HepG2 (cell line): ENCODE data around the gene FBLN5. TPM values are rescaled to one million over a fixed set of nuclear protein-coding genes. Genes with fewer than 3 reads are reported as not detected.

Experiments used
- ATAC-seq: fragments of 200-7000 bp; cut with Tn5 transposase; 3 replicates; pipeline ENCODE4 v1.9.1; 2020; ENCODE audit warnings: mild to moderate bottlenecking, moderate library complexity
- BruUV-seq: library from RNA; stranded (reverse); fragments of 400-500 nt; replicated peaks from 2 replicates; lab custom pipeline; 2021; lab: Mats Ljungman, UMichigan
- CTCF ChIA-PET: fragments of 300-600 bp; formaldehyde crosslinking; extraction: SDS; loops from one replicate; lab custom pipeline; 2021; ENCODE audit warnings: low total read pairs, inconsistent platforms, low intra/inter-chr PET ratio; lab: Yijun Ruan, JAX
- POLR2A ChIA-PET: fragments of 350-600 bp; sonication (Branson Sonifier 250); formaldehyde crosslinking; loops from one replicate; lab custom pipeline; 2020; ENCODE audit warnings: antibody characterized with exemption, inconsistent platforms; lab: Yijun Ruan, JAX
- DNase-seq: peaks from one replicate; pipeline ENCODE4 v3.0.0-alpha.2; 2015; ENCODE audit warnings: low spot score
- FAIRE-seq: peaks from 3 replicates; lab custom pipeline; 2011; peaks lifted over from hg19 to GRCh38; lab: Jason Lieb, UNC
- H2AFZ ChIP-seq: one replicate; pipeline ENCODE4 v1.6.1; 2011; ENCODE audit warnings: low read length, inconsistent platforms
- H3K27ac ChIP-seq: fragments of 300-600 bp; 3 replicates; pipeline ENCODE4 v1.8.0; 2011; ENCODE audit warnings: mixed run types, mild to moderate bottlenecking, mixed read lengths, low read length, inconsistent platforms; ENCODE audit not compliant: insufficient read depth; ENCODE audit errors: extremely low read length
- H3K27me3 ChIP-seq, 2 experiments: fragments of 200-600 bp in 1 of 2; 2 replicates in 1 of 2; 3 replicates in 1 of 2; pipeline versions ENCODE4 v1.6.0 to v1.8.0; 2011; ENCODE audit warnings: low read length in 2 of 2, mild to moderate bottlenecking in 2 of 2, moderate library complexity in 2 of 2, inconsistent platforms in 1 of 2; ENCODE audit not compliant: insufficient read depth in 2 of 2, control insufficient read depth in 1 of 2
- H3K36me3 ChIP-seq, 2 experiments: fragments of 200-600 bp in 1 of 2; replicated peaks in 1 of 2; 2 replicates in 1 of 2; 3 replicates in 1 of 2; pipeline versions ENCODE4 v1.5.1 to v1.8.0; 2011; ENCODE audit warnings: low read length in 2 of 2, inconsistent platforms in 1 of 2; ENCODE audit not compliant: insufficient read depth in 2 of 2, control insufficient read depth in 1 of 2
- H3K4me1 ChIP-seq: 2 replicates; pipeline ENCODE4 v1.5.1; 2012; ENCODE audit warnings: low read length, inconsistent platforms; ENCODE audit not compliant: insufficient read depth
- H3K4me2 ChIP-seq: 2 replicates; pipeline ENCODE4 v1.6.0; 2011; ENCODE audit warnings: low read depth, low read length, inconsistent platforms
- H3K4me3 ChIP-seq, 3 experiments: fragments of 200-600 bp in 1 of 3; sonication (generic), shearing (Covaris generic) in 1 of 3; replicated peaks in 1 of 3; 2 replicates each; pipeline ENCODE4 v1.5.1; 2011 to 2016; ENCODE audit warnings: low read length in 3 of 3, inconsistent platforms in 2 of 3, low read depth in 2 of 3, mild to moderate bottlenecking in 2 of 3, control low read depth in 1 of 3, mixed read lengths in 1 of 3; ENCODE audit not compliant: insufficient read depth in 1 of 3
- H3K79me2 ChIP-seq: one replicate; pipeline ENCODE4 v1.6.1; 2011; ENCODE audit warnings: low read length, inconsistent platforms; ENCODE audit not compliant: insufficient read depth
- H3K9ac ChIP-seq: 2 replicates; pipeline ENCODE4 v1.6.0; 2011; ENCODE audit warnings: mild to moderate bottlenecking, low read depth, low read length, inconsistent platforms; ENCODE audit not compliant: insufficient read depth
- H3K9me3 ChIP-seq: 2 replicates; pipeline ENCODE4 v1.5.1; 2012; ENCODE audit warnings: mild to moderate bottlenecking, low read length
- H4K20me1 ChIP-seq: 2 replicates; pipeline ENCODE4 v1.6.0; 2011; ENCODE audit warnings: inconsistent platforms, mild to moderate bottlenecking, low read length, moderate library complexity; ENCODE audit not compliant: insufficient read depth
- ARNT2 ChIP-seq: sonication (generic); formaldehyde crosslinking; IDR thresholded peaks from 2 replicates; pipeline ENCODE4 v1.8.0; 2022; ENCODE audit warnings: mild to moderate bottlenecking, low read depth, missing genetic modification reagents, moderate library complexity
- ATM ChIP-seq: fragments of 450-650 bp; IDR thresholded peaks from 2 replicates; pipeline ENCODE4 v1.7.1; 2017; ENCODE audit warnings: mild to moderate bottlenecking, borderline replicate concordance
- CBX2 ChIP-seq, 2 experiments: fragments of 200-600 bp in 1 of 2; sonication (generic); formaldehyde crosslinking in 1 of 2; IDR thresholded peaks; 2 replicates each; pipeline versions ENCODE4 v1.7.0 to v1.8.1; 2018 to 2022; ENCODE audit warnings: low read depth in 2 of 2, low read length in 1 of 2, mild to moderate bottlenecking in 1 of 2, missing genetic modification reagents in 1 of 2
- CHD4 ChIP-seq: fragments of 200-600 bp; sonication (generic); IDR thresholded peaks from 2 replicates; pipeline ENCODE4 v1.7.0; 2017; ENCODE audit warnings: mild to moderate bottlenecking, low read length, borderline replicate concordance
- CREBL2 ChIP-seq: sonication (generic); formaldehyde crosslinking; IDR thresholded peaks from 2 replicates; pipeline ENCODE4 v1.8.1; 2023; ENCODE audit warnings: missing genetic modification reagents, mild to moderate bottlenecking, borderline replicate concordance
- EP300 ChIP-seq, 3 experiments: sonication (generic) in 1 of 3; formaldehyde crosslinking in 1 of 3; IDR thresholded peaks; 2 replicates each; pipeline versions ENCODE4 v1.5.1 to v1.6.1; 2011 to 2020; ENCODE audit warnings: low read depth in 2 of 3, low read length in 2 of 3, borderline replicate concordance in 1 of 3, improper control_type of control experiment in 1 of 3, mild to moderate bottlenecking in 1 of 3, missing genetic modification reagents in 1 of 3, moderate library complexity in 1 of 3
- FIP1L1 ChIP-seq: fragments of 200-400 bp; formaldehyde crosslinking; IDR thresholded peaks from 2 replicates; pipeline ENCODE4 v1.6.1; 2018; ENCODE audit warnings: low read depth, mild to moderate bottlenecking, low read length, moderate library complexity, borderline replicate concordance; ENCODE audit not compliant: insufficient read depth
- FOXA3 ChIP-seq: IDR thresholded peaks from 2 replicates; pipeline ENCODE4 v1.6.1; 2016; ENCODE audit warnings: missing genetic modification reagents, missing compliant biosample characterization
- RARA ChIP-seq: IDR thresholded peaks from 2 replicates; pipeline ENCODE4 v1.6.1; 2016; ENCODE audit warnings: missing genetic modification reagents, missing compliant biosample characterization
- REPIN1 ChIP-seq: sonication (generic); formaldehyde crosslinking; IDR thresholded peaks from 2 replicates; pipeline ENCODE4 v1.8.0; 2022; ENCODE audit warnings: missing genetic modification reagents, low read depth, mild to moderate bottlenecking, borderline replicate concordance
- SOX13 ChIP-seq, 3 experiments: fragments of 450-650 bp in 1 of 3; sonication (generic) in 1 of 3; formaldehyde crosslinking in 1 of 3; IDR thresholded peaks in 2 of 3; conservative IDR thresholded peaks in 1 of 3; 2 replicates each; pipeline versions ENCODE4 v1.5.0 to v1.6.1; 2016 to 2020; ENCODE audit warnings: antibody characterized with exemption in 1 of 3, mild to moderate bottlenecking in 1 of 3, missing compliant biosample characterization in 1 of 3, missing genetic modification reagents in 1 of 3, moderate library complexity in 1 of 3
- SUZ12 ChIP-seq: fragments of 150-350 bp; IDR thresholded peaks from 2 replicates; pipeline ENCODE4 v1.6.1; 2014; ENCODE audit warnings: low read depth, low read length
- THAP9 ChIP-seq: sonication (generic); formaldehyde crosslinking; IDR thresholded peaks from 2 replicates; pipeline ENCODE4; 2020; ENCODE audit warnings: missing genetic modification reagents, mild to moderate bottlenecking, borderline replicate concordance
- WIZ ChIP-seq: sonication (generic); formaldehyde crosslinking; IDR thresholded peaks from 2 replicates; pipeline ENCODE4 v1.5.1; 2020; ENCODE audit warnings: mild to moderate bottlenecking, missing genetic modification reagents
- ZFY ChIP-seq: sonication (generic); formaldehyde crosslinking; IDR thresholded peaks from 2 replicates; pipeline ENCODE4 v1.4.0; 2020; ENCODE audit warnings: missing genetic modification reagents
- ZNF251 ChIP-seq: sonication (generic); formaldehyde crosslinking; IDR thresholded peaks from 2 replicates; pipeline ENCODE4 v1.9.0; 2021; ENCODE audit warnings: mild to moderate bottlenecking, missing genetic modification reagents
- ZNF44 ChIP-seq: sonication (generic); formaldehyde crosslinking; IDR thresholded peaks from 2 replicates; pipeline ENCODE4 v1.5.1; 2020; ENCODE audit warnings: mild to moderate bottlenecking, missing genetic modification reagents
- ZNF446 ChIP-seq: sonication (generic); formaldehyde crosslinking; IDR thresholded peaks from 2 replicates; pipeline ENCODE4 v1.5.0; 2020; ENCODE audit warnings: mild to moderate bottlenecking, missing genetic modification reagents
- ZNF605 ChIP-seq: sonication (generic); formaldehyde crosslinking; IDR thresholded peaks from 2 replicates; pipeline ENCODE4 v1.8.0; 2022; ENCODE audit warnings: mild to moderate bottlenecking, missing genetic modification reagents
- ZNF713 ChIP-seq: sonication (generic); formaldehyde crosslinking; IDR thresholded peaks from 2 replicates; pipeline ENCODE4 v1.4.0; 2020; ENCODE audit warnings: mild to moderate bottlenecking, missing genetic modification reagents
- WGBS: methylation state at CpG from one replicate; pipeline ENCODE4 v1.1.6; 2017; ENCODE audit warnings: low lambda C conversion rate; 5-methylcytosine and 5-hydroxymethylcytosine counted together
- in situ Hi-C: cut with HindIII; loops from 2 replicates; pipeline ENCODE4 v1.10.0; 2017; ENCODE audit warnings: low pct_unique_long_range_greater_than_20kb; ENCODE audit not compliant: extremely low pct_ligation_motif_present
- intact Hi-C: fragments of 100-400 bp; cut with micrococcal nuclease; formaldehyde crosslinking; loops from one replicate; pipeline ENCODE4 v1.10.0; 2022; ENCODE audit not compliant: unreplicated experiment
- polyA plus RNA-seq, 8 experiments: library from polyadenylated mRNA; depleted of rRNA in 3 of 8; stranded (reverse) in 7 of 8; unstranded in 1 of 8; fragments of >200 nt; fragmentation: Illumina TruSeq in 4 of 8; extraction: Trizol in 4 of 8; gene quantifications; 2 replicates each; pipeline versions ENCODE4 v1.2.1 to v1.2.3, GENCODE V29; 2011 to 2016; ENCODE audit warnings: low read depth in 4 of 8, missing spikeins in 1 of 8, mixed read lengths in 1 of 8; ENCODE audit not compliant: insufficient read depth in 1 of 8
- total RNA-seq, 5 experiments: library from RNA; depleted of rRNA; stranded (reverse); fragments of >200 nt; fragmentation: Illumina TruSeq; extraction: Trizol; gene quantifications; 2 replicates each; pipeline ENCODE4 v1.2.3, GENCODE V29; 2016; ENCODE audit warnings: low read depth in 1 of 5

Gene FBLN5
- total and polyA plus RNA-seq, 2 of the 13 experiments (the other 11 are each of a cell fraction or from before 2014, with no cell fraction given) = 0.38 to 0.77 TPM

- Histone ChIP-seq H3K27ac (no peak within 1 kb of the TSS), H3K36me3 (no peaks in the 10 kb centered on the region), H3K9ac (no peak within 1 kb of the TSS)
- FAIRE-seq (no peak), ATAC-seq (no peak)
- TF ChIP-seq RARA (CRISPR knock-in tag) (no peak), WIZ (CRISPR knock-in tag) (no peak), FOXA3 (CRISPR knock-in tag) (no peak), CREBL2 (CRISPR knock-in tag) (no peak), ZFY (no peak), EP300 (IDR thresholded peaks at IDR 0.05; ENCODE audit: low read depth in 2 of 2, low read length in 2 of 2) (no peak), EP300 (CRISPR knock-in tag; IDR thresholded peaks at IDR 0.05; ENCODE audit: borderline replicate concordance) (no peak), ZNF446 (CRISPR knock-in tag) (no peak), ARNT2 (CRISPR knock-in tag) (no peak), THAP9 (CRISPR knock-in tag) (no peak), ZNF44 (CRISPR knock-in tag) (no peak), FIP1L1 (no peak), REPIN1 (CRISPR knock-in tag) (no peak), ZNF605 (CRISPR knock-in tag) (no peak), CBX2 (IDR thresholded peaks at IDR 0.05; ENCODE audit: low read depth, low read length) (no peak), CBX2 (CRISPR knock-in tag; IDR thresholded peaks at IDR 0.05; ENCODE audit: low read depth) (no peak), ATM (no peak), SUZ12 (no peak), SOX13 (IDR thresholded peaks at IDR 0.05) (no peak), SOX13 (CRISPR knock-in tag; conservative IDR thresholded peaks at IDR 0.05 in 1 of 2, IDR thresholded peaks at IDR 0.05 in 1 of 2) (no peak), ZNF713 (CRISPR knock-in tag) (no peak), CHD4 (no peak), ZNF251 (CRISPR knock-in tag) (no peak)
- TF ChIP-seq, all 625 proteins: peak for 0
- no peak within 1 kb of the TSS for H3K4me2 ChIP-seq
- H4K20me1 ChIP-seq = no peaks in the 10 kb centered on the region
- H2AFZ ChIP-seq = no peak within 1 kb of the TSS
- POLR2A ChIA-PET = no interaction called here
- intact Hi-C loops (no loop called here), in situ Hi-C loops (no loop called here)
- no peaks in the 10 kb centered on the region for H3K9me3 ChIP-seq
- peaks cover 20% of the 10 kb centered on the region for H3K4me1 ChIP-seq
- no peaks in the 10 kb centered on the region for H3K79me2 ChIP-seq
- BruUV-seq = no TSS peak
- no peak for DNase-seq
- H3K27me3 ChIP-seq = peaks cover 4 to 8% of the 10 kb centered on the region in 2 experiments; a peak in 2 of 5 replicates
- WGBS = 59% methylated on average over 7 of the region's 10 CpGs
- H3K4me3 ChIP-seq = no peak within 1 kb of the TSS
- CTCF ChIA-PET = no interaction called here
Observed at GRCh38 chr14:91867316-91867988, 80.0 kb downstream of the FBLN5 start, which contains the start of gene TC2N. Gene TC2N (minus strand): TSS chr14:91867536. CDS start chr14:91813769, 53,767 bp downstream.
